SK-N-SH (cell line): ENCODE data around the gene HPS6. TPM values are rescaled to one million over a fixed set of nuclear protein-coding genes. Genes with fewer than 3 reads are reported as not detected.

Experiments
- CTCF ChIA-PET: fragments of 300-600, 350-600 bp; formaldehyde crosslinking; extraction: SDS; loops from one replicate; lab custom pipeline; 2021; lab: Yijun Ruan, JAX
- POLR2A ChIA-PET: fragments of 350-600 bp; sonication (Branson Sonifier 250); formaldehyde crosslinking; extraction: SDS; loops from one replicate; lab custom pipeline; 2020; ENCODE audit warnings: antibody characterized with exemption, inconsistent platforms; lab: Yijun Ruan, JAX
- DNase-seq: peaks from one replicate; pipeline ENCODE4 v3.0.0; 2012
- H2AFZ ChIP-seq: fragments of 200-600 bp; sonication (generic); 2 replicates; pipeline ENCODE4 v1.8.1; 2016; ENCODE audit warnings: antibody characterized with exemption, mild to moderate bottlenecking, low read depth
- H3F3A ChIP-seq: fragments of 200-600 bp; sonication (generic); replicated peaks from 2 replicates; pipeline ENCODE3; 2016; ENCODE audit warnings: antibody characterized with exemption, mild to moderate bottlenecking; ENCODE audit not compliant: insufficient read depth
- H3K27ac ChIP-seq, 2 experiments: fragments of 200-500 bp in 1 of 2; fragments of 200-600 bp in 1 of 2; sonication (Bioruptor generic) in 1 of 2; sonication (generic), shearing (Covaris generic) in 1 of 2; 2 replicates each; pipeline versions ENCODE4 v1.5.1 to v1.6.1; 2014 to 2016; ENCODE audit warnings: low read depth in 2 of 2, inconsistent platforms in 1 of 2, low read length in 1 of 2, mild to moderate bottlenecking in 1 of 2, mixed read lengths in 1 of 2
- H3K27me3 ChIP-seq: fragments of 200-600 bp; sonication (generic), shearing (Covaris generic); 2 replicates; pipeline ENCODE4 v1.6.1; 2016; ENCODE audit warnings: mixed run types; ENCODE audit not compliant: insufficient read depth
- H3K36me3 ChIP-seq, 2 experiments: fragments of 200-500 bp in 1 of 2; fragments of 200-600 bp in 1 of 2; sonication (Bioruptor generic) in 1 of 2; sonication (generic) in 1 of 2; replicated peaks in 1 of 2; 2 replicates each; pipeline versions ENCODE3 to v1.5.1; 2014 to 2016; ENCODE audit warnings: low read length in 1 of 2, mild to moderate bottlenecking in 1 of 2; ENCODE audit not compliant: insufficient read depth in 2 of 2, control insufficient read depth in 1 of 2
- H3K4me1 ChIP-seq, 2 experiments: fragments of 200-500 bp in 1 of 2; fragments of 200-600 bp in 1 of 2; sonication (Bioruptor generic) in 1 of 2; sonication (generic), shearing (Covaris generic) in 1 of 2; 2 replicates each; pipeline versions ENCODE4 v1.5.1 to v1.6.1; 2014 to 2016; ENCODE audit warnings: low read depth in 1 of 2, low read length in 1 of 2, mixed run types in 1 of 2; ENCODE audit not compliant: insufficient read depth in 2 of 2, control insufficient read depth in 1 of 2
- H3K4me2 ChIP-seq: fragments of 200-600 bp; sonication (generic), shearing (Covaris generic); 2 replicates; pipeline ENCODE4 v1.6.1; 2017; ENCODE audit warnings: mixed run types
- H3K4me3 ChIP-seq, 2 experiments: fragments of 200-500 bp in 1 of 2; fragments of 200-600 bp in 1 of 2; sonication (Bioruptor generic) in 1 of 2; sonication (generic), shearing (Covaris generic) in 1 of 2; 2 replicates each; pipeline versions ENCODE4 v1.5.1 to v1.8.1; 2014 to 2016; ENCODE audit warnings: low read depth in 2 of 2, inconsistent platforms in 1 of 2, low read length in 1 of 2, mild to moderate bottlenecking in 1 of 2, mixed read lengths in 1 of 2, moderate library complexity in 1 of 2
- H3K79me2 ChIP-seq: fragments of 200-600 bp; sonication (generic); 2 replicates; pipeline ENCODE4 v1.8.1; 2017; ENCODE audit warnings: mild to moderate bottlenecking; ENCODE audit not compliant: insufficient read depth
- H3K9ac ChIP-seq: fragments of 200-600 bp; sonication (generic); 2 replicates; pipeline ENCODE4 v1.6.1; 2017; ENCODE audit warnings: mixed run types
- H3K9me2 ChIP-seq: fragments of 200-600 bp; sonication (generic); 2 replicates; pipeline ENCODE4 v1.6.1; 2017; ENCODE audit warnings: mixed run types
- H3K9me3 ChIP-seq: fragments of 200-600 bp; sonication (generic); 2 replicates; pipeline ENCODE4 v1.6.1; 2017; ENCODE audit warnings: mixed run types, mild to moderate bottlenecking, moderate library complexity
- H4K20me1 ChIP-seq: fragments of 200-600 bp; sonication (generic); 2 replicates; pipeline ENCODE4 v1.6.1; 2017; ENCODE audit warnings: mild to moderate bottlenecking, mixed run types; ENCODE audit not compliant: insufficient read depth
- CHD2 ChIP-seq: fragments of 150-350 bp; IDR thresholded peaks from 2 replicates; pipeline ENCODE4 v1.6.1; 2018; ENCODE audit warnings: low read length; ENCODE audit not compliant: partially characterized antibody
- CTCF ChIP-seq: fragments of 200-600 bp; sonication (generic); IDR thresholded peaks from 2 replicates; pipeline ENCODE4 v1.6.1; 2017; ENCODE audit warnings: antibody characterized with exemption, mild to moderate bottlenecking, moderate library complexity
- EZH2phosphoT487 ChIP-seq: fragments of 200-600 bp; sonication (generic); IDR thresholded peaks from 2 replicates; pipeline ENCODE4 v1.6.1; 2017; ENCODE audit warnings: low read depth, mixed run types, mild to moderate bottlenecking, antibody characterized with exemption, moderate library complexity, borderline replicate concordance
- FOSL2 ChIP-seq: IDR thresholded peaks from 2 replicates; pipeline ENCODE4 v1.4.0; 2012; ENCODE audit warnings: low read depth, mild to moderate bottlenecking, moderate library complexity, borderline replicate concordance
- PBX3 ChIP-seq: IDR thresholded peaks from 2 replicates; pipeline ENCODE4; 2012
- RAD21 ChIP-seq: IDR thresholded peaks from 2 replicates; pipeline ENCODE4 v1.6.1; 2012; ENCODE audit warnings: mild to moderate bottlenecking, low read length
- RXRA ChIP-seq: IDR thresholded peaks from 2 replicates; pipeline ENCODE4 v1.4.0; 2012; ENCODE audit warnings: low read depth, mild to moderate bottlenecking, borderline replicate concordance
- SIN3A ChIP-seq: IDR thresholded peaks from 2 replicates; pipeline ENCODE4 v1.6.1; 2012; ENCODE audit warnings: low read depth, mild to moderate bottlenecking, low read length, moderate library complexity, borderline replicate concordance
- SMC3 ChIP-seq: IDR thresholded peaks from 2 replicates; pipeline ENCODE4 v1.6.1; 2012; ENCODE audit warnings: low read depth, low read length, improper control_type of control experiment
- TEAD4 ChIP-seq: IDR thresholded peaks from 2 replicates; pipeline ENCODE4 v1.4.0; 2012; ENCODE audit warnings: mild to moderate bottlenecking, borderline replicate concordance; ENCODE audit not compliant: insufficient read depth
- YY1 ChIP-seq: IDR thresholded peaks from 2 replicates; pipeline ENCODE4 v1.4.0; 2012; ENCODE audit warnings: low read depth, mild to moderate bottlenecking
- ZBTB33 ChIP-seq: IDR thresholded peaks from 2 replicates; pipeline ENCODE4 v1.4.0; 2012; ENCODE audit warnings: low read depth, borderline replicate concordance
- WGBS: methylation state at CpG from one replicate; pipeline ENCODE4 v1.1.6; 2017; ENCODE audit warnings: low lambda C conversion rate; 5-methylcytosine and 5-hydroxymethylcytosine counted together
- polyA plus RNA-seq, 3 experiments: library from polyadenylated mRNA; depleted of rRNA; stranded (reverse); fragments of >200 nt; gene quantifications; 2 replicates each; pipeline ENCODE4 v1.2.3, GENCODE V29; 2012

HPS6 gene
- polyA plus RNA-seq, 1 of the 3 experiments (the other 2 are of a cell fraction): 7.8 TPM

- TF ChIP-seq CTCF (no peak), SIN3A (no peak), CHD2 (no peak)
Observed at GRCh38 chr10:102068216-102068615, 3.1 kb downstream of the HPS6 start (continued).

- POLR2A ChIA-PET: no interaction called here
- Histone ChIP-seq H3K4me1 (peaks cover 8 to 12% of the 10 kb centered on the region in 2 experiments; a peak in 3 of 4 replicates), H3K79me2 (peaks cover 40% of the 10 kb centered on the region), H4K20me1 (peaks cover 19% of the 10 kb centered on the region), H3K4me3 (no peak overlapping the region), H3K27ac (no peak overlapping the region), H3K36me3 (peaks cover 4 to 23% of the 10 kb centered on the region in 2 experiments), H3K27me3 (no peaks in the 10 kb centered on the region), H3F3A (peaks cover 14% of the 10 kb centered on the region), H2AFZ (no peak overlapping the region), H3K9ac (no peak overlapping the region), H3K9me3 (no peaks in the 10 kb centered on the region), H3K9me2 (no peaks in the 10 kb centered on the region), H3K4me2 (no peak overlapping the region)
- no peak for DNase-seq
- TF ChIP-seq RXRA (no peak), ZBTB33 (no peak), EZH2phosphoT487 (no peak), YY1 (no peak), SIN3A (no peak), FOSL2 (no peak), CHD2 (no peak), TEAD4 (no peak)
- CTCF ChIA-PET: interaction anchor here (0.8 to 5.4 kb wide), 6 partner anchors 40 to 855 kb away, joined by 3 to 25 read pairs (median 4); no protein-coding TSS in a partner anchor
Observed at GRCh38 chr10:102069071-102069470, 3.9 kb downstream of the HPS6 start.

- H3K27me3 ChIP-seq: no peaks in the 10 kb centered on the region
- H3K9me3 ChIP-seq: no peaks in the 10 kb centered on the region
- H3K4me3 ChIP-seq: no peak overlapping the region
- peaks cover 0 to 16% of the 10 kb centered on the region in 2 experiments for H3K36me3 ChIP-seq
- CTCF ChIA-PET: interaction anchor here (0.6 to 3.3 kb wide), 65 partner anchors 9 to 858 kb away, joined by 3 to 54 read pairs (median 4); partner anchors contain the start of gene PPRC1
- no peak overlapping the region for H3K4me2 ChIP-seq
- WGBS: 81% methylated on average over 4 of the region's 4 CpGs
- H3K27ac ChIP-seq: no peak overlapping the region
- peaks cover 6% of the 10 kb centered on the region for H3F3A ChIP-seq
- DNase-seq: peak; percentile 78
- no peak overlapping the region for H3K9ac ChIP-seq
- H3K4me1 ChIP-seq: peaks cover 0 to 4% of the 10 kb centered on the region in 2 experiments; a peak in 2 of 4 replicates
- peaks cover 15% of the 10 kb centered on the region for H3K79me2 ChIP-seq
- H3K9me2 ChIP-seq: no peaks in the 10 kb centered on the region
- POLR2A ChIA-PET: no interaction called here
- TF ChIP-seq SIN3A (no peak), SMC3 (peak; percentile 77), RAD21 (peak; percentile 84), PBX3 (no peak), CTCF (peak; percentile 92)
- H2AFZ ChIP-seq: no peak overlapping the region
- peaks cover 11% of the 10 kb centered on the region; the same call in 1 of the 2 replicates for H4K20me1 ChIP-seq
Observed at GRCh38 chr10:102072673-102073527, 7.8 kb downstream of the HPS6 start.
